Activated B cell treated with CpG ODN at 0.5 μM for 24 hours (primary cell): ENCODE measurements around the gene NPDC1. TPM values are rescaled to one million over a fixed set of nuclear protein-coding genes. Genes with fewer than 3 reads are reported as not detected.
A peak's percentile ranks its signal among the peaks of the same experiment; 100 is the strongest.

Source experiments
- ATAC-seq: fragments of 200-7000 bp; cut with Tn5 transposase; one replicate; pipeline ENCODE4 v1.10.0; 2021; ENCODE audit warnings: low read depth, mild to moderate bottlenecking, moderate library complexity
- CTCF ChIA-PET: fragments of 350-600 bp; sonication (Branson Sonifier 250); formaldehyde crosslinking; loops from one replicate; lab custom pipeline; 2021; ENCODE audit warnings: antibody characterized with exemption; lab: Charles Lee
- POLR2A ChIA-PET: fragments of 350-600 bp; sonication (Branson Sonifier 250); formaldehyde crosslinking; loops from one replicate; lab custom pipeline; 2021; ENCODE audit warnings: antibody characterized with exemption; lab: Charles Lee
- DNase-seq: peaks from one replicate; pipeline ENCODE4 v3.0.0; 2022
- H3K27ac Mint-ChIP-seq: one replicate; pipeline ENCODE4 v1.8.0; 2020; ENCODE audit warnings: mixed read lengths
- H3K27me3 Mint-ChIP-seq: one replicate; pipeline ENCODE4 v1.8.0; 2021; ENCODE audit warnings: mixed read lengths
- H3K36me3 Mint-ChIP-seq: one replicate; pipeline ENCODE4 v1.8.0; 2021; ENCODE audit warnings: low read depth, mixed read lengths
- H3K4me1 Mint-ChIP-seq: one replicate; pipeline ENCODE4 v1.8.0; 2021; ENCODE audit warnings: mixed read lengths
- H3K4me3 Mint-ChIP-seq: one replicate; pipeline ENCODE4 v1.8.0; 2020; ENCODE audit warnings: mild to moderate bottlenecking, mixed read lengths
- H3K9me3 Mint-ChIP-seq: one replicate; pipeline ENCODE4 v1.8.0; 2020; ENCODE audit warnings: mixed read lengths
- intact Hi-C: fragments of 100-400 bp; cut with micrococcal nuclease; formaldehyde crosslinking; loops from one replicate; pipeline ENCODE4 v1.15.1; 2024
- total RNA-seq: library from RNA; stranded (reverse); gene quantifications from 2 replicates; pipeline ENCODE4 v1.2.3, GENCODE V29; 2022
- TF ChIP-seq, protein P1 (sequence below): fragments of 200-600 bp; IDR thresholded peaks from one replicate; pipeline ENCODE4 v1.8.0; 2022; ENCODE audit warnings: antibody characterized with exemption, mild to moderate bottlenecking

Gene NPDC1
- total RNA-seq, 1 donor from 2014 or later = 0.18 TPM

DNA sequence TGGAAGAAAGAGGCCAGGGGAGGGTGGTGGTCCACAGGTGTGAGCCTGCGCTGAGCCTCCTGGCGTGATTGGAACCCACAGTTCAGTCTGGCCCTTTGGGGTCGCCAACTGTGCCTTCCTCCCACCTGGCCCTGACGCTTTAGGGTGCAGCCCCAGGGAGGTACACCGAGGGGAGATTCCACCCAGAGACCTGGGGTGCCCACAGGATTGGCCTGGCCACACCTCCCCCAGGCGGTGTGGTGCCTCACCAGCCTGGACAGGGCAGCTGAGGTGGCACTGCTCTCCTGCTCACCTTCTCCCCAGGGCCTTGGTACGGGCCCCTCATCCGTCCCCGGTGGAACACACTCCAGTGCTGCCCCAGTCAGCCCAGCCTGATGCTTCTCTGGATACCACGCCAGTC lies 48.6 kb downstream of the NPDC1 start:
- no peaks in the 10 kb centered on the region for H3K9me3 Mint-ChIP-seq
- TF ChIP-seq, protein P1, sequence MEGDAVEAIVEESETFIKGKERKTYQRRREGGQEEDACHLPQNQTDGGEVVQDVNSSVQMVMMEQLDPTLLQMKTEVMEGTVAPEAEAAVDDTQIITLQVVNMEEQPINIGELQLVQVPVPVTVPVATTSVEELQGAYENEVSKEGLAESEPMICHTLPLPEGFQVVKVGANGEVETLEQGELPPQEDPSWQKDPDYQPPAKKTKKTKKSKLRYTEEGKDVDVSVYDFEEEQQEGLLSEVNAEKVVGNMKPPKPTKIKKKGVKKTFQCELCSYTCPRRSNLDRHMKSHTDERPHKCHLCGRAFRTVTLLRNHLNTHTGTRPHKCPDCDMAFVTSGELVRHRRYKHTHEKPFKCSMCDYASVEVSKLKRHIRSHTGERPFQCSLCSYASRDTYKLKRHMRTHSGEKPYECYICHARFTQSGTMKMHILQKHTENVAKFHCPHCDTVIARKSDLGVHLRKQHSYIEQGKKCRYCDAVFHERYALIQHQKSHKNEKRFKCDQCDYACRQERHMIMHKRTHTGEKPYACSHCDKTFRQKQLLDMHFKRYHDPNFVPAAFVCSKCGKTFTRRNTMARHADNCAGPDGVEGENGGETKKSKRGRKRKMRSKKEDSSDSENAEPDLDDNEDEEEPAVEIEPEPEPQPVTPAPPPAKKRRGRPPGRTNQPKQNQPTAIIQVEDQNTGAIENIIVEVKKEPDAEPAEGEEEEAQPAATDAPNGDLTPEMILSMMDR = no peak
- peak overlapping the region; percentile 53 for H3K4me3 Mint-ChIP-seq
- DNase-seq (no peak), ATAC-seq (no peak)
- peaks cover 72% of the 10 kb centered on the region for H3K4me1 Mint-ChIP-seq
- POLR2A ChIA-PET = interaction anchor here (1.6 kb wide), 1 partner anchor 50 kb away, joined by 3 read pairs; no protein-coding TSS in a partner anchor
- intact Hi-C loops = no loop called here
- peaks cover 7% of the 10 kb centered on the region for H3K36me3 Mint-ChIP-seq
- CTCF ChIA-PET = interaction anchor here (2.7 to 2.9 kb wide), 2 partner anchors 32 to 38 kb away, joined by 8 to 11 read pairs; no protein-coding TSS in a partner anchor
- H3K27me3 Mint-ChIP-seq = no peaks in the 10 kb centered on the region
- peak overlapping the region; percentile 68 for H3K27ac Mint-ChIP-seq

DNA sequence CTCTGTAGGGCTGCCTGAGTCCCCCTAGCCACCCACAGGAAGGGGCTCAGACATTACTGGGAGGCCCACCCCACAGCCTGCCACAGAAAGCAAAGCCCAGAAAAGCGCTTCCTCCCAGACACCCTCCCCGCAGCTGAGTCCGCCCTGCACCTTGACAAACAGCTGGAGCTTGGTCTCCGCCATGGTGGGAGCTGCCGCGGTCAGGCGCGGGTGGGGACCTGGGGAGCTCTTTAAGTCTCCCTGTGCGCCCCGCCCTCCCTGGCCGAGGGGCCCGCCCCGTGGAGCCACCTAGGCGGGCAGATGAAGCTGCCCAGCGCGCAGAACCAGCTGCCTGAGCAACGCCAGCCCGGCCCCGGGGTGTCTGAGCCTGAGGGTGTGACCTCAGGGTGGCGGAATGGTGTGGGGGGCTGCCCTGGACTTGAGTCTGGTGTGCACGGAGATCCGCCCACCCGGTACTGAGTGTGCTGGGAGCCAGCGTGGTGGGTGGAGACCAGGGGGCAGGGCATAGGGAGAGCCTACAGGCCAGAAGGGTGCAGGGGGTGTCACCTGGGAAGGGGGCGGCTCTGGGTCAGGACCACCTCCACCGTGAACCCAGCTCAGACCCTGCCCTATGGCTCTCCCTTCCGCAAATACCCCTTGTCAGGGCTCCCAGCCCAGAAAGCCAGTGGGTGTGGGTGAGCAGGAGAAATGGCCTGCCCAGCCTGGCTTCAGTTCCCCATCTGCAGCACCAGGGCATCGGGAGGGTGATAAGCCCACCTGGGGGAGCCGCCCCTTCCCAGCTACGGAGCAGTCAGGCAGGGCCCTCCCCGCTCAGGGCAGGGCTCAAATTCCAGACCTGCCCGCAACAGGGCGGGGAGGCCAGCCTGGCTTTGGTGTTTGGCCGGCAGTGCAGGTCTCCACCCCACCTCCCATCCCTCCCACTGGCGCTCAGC lies 49.4 kb downstream of the NPDC1 start, which contains the start of gene CLIC3:
TSS of gene CLIC3 (minus strand) at position 208 of the 932 bp plus-strand sequence. CDS start at position 183, 25 bp downstream.
- Mint-ChIP-seq H3K27ac (peak within 1 kb of the TSS; percentile 18), H3K36me3 (peaks cover 7% of the 10 kb centered on the region), H3K4me3 (peak within 1 kb of the TSS; percentile 15), H3K27me3 (no peaks in the 10 kb centered on the region), H3K9me3 (no peaks in the 10 kb centered on the region), H3K4me1 (peaks cover 72% of the 10 kb centered on the region)
- ChIA-PET CTCF (interaction anchor here (1.0 to 2.9 kb wide), 3 partner anchors 33 to 49 kb away, joined by 3 to 11 read pairs (median 8); no protein-coding TSS in a partner anchor), POLR2A (interaction anchor here (0.5 to 2.0 kb wide), 8 partner anchors 10 to 269 kb away, joined by 3 to 7 read pairs (median 3); partner anchors contain the start of genes ABCA2 and EDF1)
- DNase-seq (peak; percentile 40), ATAC-seq (no peak)
- intact Hi-C loops = no loop called here
- TF ChIP-seq, protein P1 = no peak

DNA sequence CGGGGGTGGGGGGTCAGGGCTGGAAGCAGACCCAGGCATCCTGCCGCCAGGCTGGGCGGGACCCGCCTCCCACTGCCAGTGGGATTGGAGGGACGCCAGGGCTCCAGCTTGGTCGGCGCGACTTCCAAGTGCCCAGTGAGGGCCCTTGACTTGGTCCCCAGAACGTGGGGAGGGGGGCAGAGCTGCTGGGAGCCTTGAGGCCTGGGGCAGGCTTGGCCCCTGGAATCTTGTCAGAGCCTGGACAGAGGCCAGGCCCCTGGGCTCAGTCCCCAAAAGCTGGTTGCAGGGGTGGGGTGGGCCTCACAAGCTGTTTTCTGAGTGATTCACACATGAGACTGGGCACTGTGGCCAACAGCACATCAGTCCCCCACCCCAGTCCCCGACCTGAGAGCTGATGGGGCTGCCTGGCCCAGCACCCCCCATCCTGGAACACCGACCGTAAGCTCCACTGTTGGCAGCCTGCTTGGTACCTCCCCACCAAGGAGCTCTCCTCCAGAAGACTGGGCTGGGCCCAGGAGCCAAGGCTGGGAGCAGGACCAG lies 50.1 kb downstream of the NPDC1 start:
- H3K4me1 Mint-ChIP-seq = peaks cover 68% of the 10 kb centered on the region
- ChIA-PET POLR2A (interaction anchor here (0.5 to 2.0 kb wide), 8 partner anchors 10 to 268 kb away, joined by 3 to 7 read pairs (median 3); partner anchors contain the start of genes ABCA2 and EDF1), CTCF (interaction anchor here (1.0 to 2.9 kb wide), 3 partner anchors 33 to 48 kb away, joined by 3 to 11 read pairs (median 8); no protein-coding TSS in a partner anchor)
- peak overlapping the region; percentile 18 for H3K27ac Mint-ChIP-seq
- intact Hi-C loops = no loop called here
- H3K9me3 Mint-ChIP-seq = no peaks in the 10 kb centered on the region
- no peak for DNase-seq
- H3K36me3 Mint-ChIP-seq = peaks cover 7% of the 10 kb centered on the region
- TF ChIP-seq, protein P1 = no peak
- ATAC-seq = no peak
- H3K27me3 Mint-ChIP-seq = no peaks in the 10 kb centered on the region
- peak overlapping the region; percentile 15 for H3K4me3 Mint-ChIP-seq

DNA sequence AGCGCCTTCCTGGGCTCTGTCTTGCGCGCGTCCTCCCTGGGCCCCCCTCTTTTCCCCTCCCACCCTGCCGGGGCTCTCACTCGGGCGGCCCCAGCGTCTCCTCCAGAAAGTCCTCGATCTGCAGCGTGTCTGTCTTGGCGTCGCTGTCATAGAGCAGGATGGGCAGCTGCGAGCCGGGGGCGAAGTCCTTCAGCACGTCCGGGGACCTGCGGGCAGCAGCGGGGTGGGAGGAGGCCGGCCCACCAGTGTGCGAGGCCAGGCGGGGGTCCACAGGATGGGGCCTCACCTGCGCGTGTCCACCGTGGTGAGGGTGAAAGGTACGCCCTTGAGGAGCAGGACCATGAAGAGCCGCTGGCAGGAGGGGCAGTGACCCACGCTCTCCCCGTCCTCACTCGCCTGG lies 50.6 kb downstream of the NPDC1 start:
- Mint-ChIP-seq H3K27ac (no peak overlapping the region), H3K9me3 (no peaks in the 10 kb centered on the region), H3K4me1 (peaks cover 63% of the 10 kb centered on the region), H3K27me3 (no peaks in the 10 kb centered on the region), H3K36me3 (peaks cover 7% of the 10 kb centered on the region), H3K4me3 (no peak overlapping the region)
- ChIA-PET POLR2A (interaction anchor here (1.0 to 2.0 kb wide), 5 partner anchors 9 to 267 kb away, joined by 3 to 7 read pairs (median 3); partner anchors contain the start of genes ABCA2 and EDF1), CTCF (interaction anchor here (1.0 to 2.9 kb wide), 3 partner anchors 34 to 48 kb away, joined by 3 to 11 read pairs (median 8); no protein-coding TSS in a partner anchor)
- intact Hi-C loops = no loop called here
- TF ChIP-seq, protein P1 = no peak
- ATAC-seq = no peak
- DNase-seq = no peak
